ENCODE measurements around the gene MTA1.

MTA1 gene

GRCh38 chr14:105507247-105507646 lies 87.6 kb downstream of the MTA1 start:
- TF ChIP-seq FOXP2 (optimal IDR thresholded peaks at IDR 0.05; ENCODE audit: borderline replicate concordance, extremely low read depth, extremely low read length, insufficient read depth) (no peak), TAF1 (IDR thresholded peaks at IDR 0.05; ENCODE audit: borderline replicate concordance, insufficient read depth, low read length) (no peak), REST (IDR thresholded peaks at IDR 0.05; ENCODE audit: insufficient read depth in 1 of 2, low read depth in 2 of 2, low read length in 2 of 2) (no peak), SIN3A (IDR thresholded peaks at IDR 0.05; ENCODE audit: borderline replicate concordance, insufficient read depth, low read length) (no peak), POLR2AphosphoS5 (IDR thresholded peaks at IDR 0.05; ENCODE audit: low read depth, low read length) (no peak)

GRCh38 chr14:105508069-105508468 lies 88.4 kb downstream of the MTA1 start:
- TF ChIP-seq FOXP2 (optimal IDR thresholded peaks at IDR 0.05; ENCODE audit: borderline replicate concordance, extremely low read depth, extremely low read length, insufficient read depth) (no peak), POLR2AphosphoS5 (IDR thresholded peaks at IDR 0.05; ENCODE audit: low read depth, low read length) (no peak), REST (IDR thresholded peaks at IDR 0.05; ENCODE audit: insufficient read depth in 1 of 2, low read depth in 2 of 2, low read length in 2 of 2) (no peak), SIN3A (IDR thresholded peaks at IDR 0.05; ENCODE audit: borderline replicate concordance, insufficient read depth, low read length) (no peak), TAF1 (IDR thresholded peaks at IDR 0.05; ENCODE audit: borderline replicate concordance, insufficient read depth, low read length) (no peak)

- no peak for TF ChIP-seq REST (IDR thresholded peaks at IDR 0.05; ENCODE audit: insufficient read depth in 1 of 2, low read depth in 2 of 2, low read length in 2 of 2)
- no peak for TF ChIP-seq POLR2AphosphoS5 (IDR thresholded peaks at IDR 0.05; ENCODE audit: low read depth, low read length)
- TF ChIP-seq TAF1 (IDR thresholded peaks at IDR 0.05; ENCODE audit: borderline replicate concordance, insufficient read depth, low read length) = no peak
- no peak for TF ChIP-seq FOXP2 (optimal IDR thresholded peaks at IDR 0.05; ENCODE audit: borderline replicate concordance, extremely low read depth, extremely low read length, insufficient read depth)
- TF ChIP-seq SIN3A (IDR thresholded peaks at IDR 0.05; ENCODE audit: borderline replicate concordance, insufficient read depth, low read length) = no peak
These were observed 89.0 kb downstream of the MTA1 start for GRCh38 chr14:105508601-105509000.

GRCh38 chr14:105517096-105517495 lies 97.5 kb downstream of the MTA1 start:
- TF ChIP-seq SIN3A (IDR thresholded peaks at IDR 0.05; ENCODE audit: borderline replicate concordance, insufficient read depth, low read length) (no peak), REST (IDR thresholded peaks at IDR 0.05; ENCODE audit: insufficient read depth in 1 of 2, low read depth in 2 of 2, low read length in 2 of 2) (no peak), TAF1 (IDR thresholded peaks at IDR 0.05; ENCODE audit: borderline replicate concordance, insufficient read depth, low read length) (no peak), FOXP2 (optimal IDR thresholded peaks at IDR 0.05; ENCODE audit: borderline replicate concordance, extremely low read depth, extremely low read length, insufficient read depth) (no peak), POLR2AphosphoS5 (IDR thresholded peaks at IDR 0.05; ENCODE audit: low read depth, low read length) (no peak)

Data from PFSK-1 (cell line).